Endometrial microvascular endothelial cells (primary cell): Measurements from ENCODE around the gene SRGAP2C. TPM values are rescaled to one million over a fixed set of nuclear protein-coding genes. Genes with fewer than 3 reads are reported as not detected.
"Not testable (repeated sequence)": the region's sequence is repeated elsewhere in the genome, so short reads cannot be mapped to it uniquely, and the experiment has no call there.

Source experiments
- in situ Hi-C: cut with HindIII; loops from 2 replicates; pipeline ENCODE4 v1.10.0; 2017; ENCODE audit warnings: low sequenced_read_pairs, low pct_unique_long_range_greater_than_20kb; ENCODE audit errors: inconsistent ontology term
- total RNA-seq: library from RNA; depleted of rRNA; stranded (reverse); fragments of >200 nt; gene quantifications from one replicate; pipeline ENCODE4 v1.2.3, GENCODE V29; 2015; ENCODE audit errors: inconsistent ontology term

SRGAP2C gene
- total RNA-seq, 1 donor from 2014 or later: 13.7 TPM

- in situ Hi-C loops: not testable (repeated sequence)
These were observed 175.8 kb downstream of the SRGAP2C start for GRCh38 chr1:121360531-121360930.

- in situ Hi-C loops: not testable (repeated sequence)
These were observed 176.9 kb downstream of the SRGAP2C start for GRCh38 chr1:121361451-121362233.

- in situ Hi-C loops: not testable (repeated sequence)
These were observed 177.6 kb downstream of the SRGAP2C start for GRCh38 chr1:121362234-121362883.

- in situ Hi-C loops: not testable (repeated sequence)
These were observed 180.5 kb downstream of the SRGAP2C start for GRCh38 chr1:121365316-121365715.

GRCh38 chr1:121365723-121366122, 180.9 kb downstream of the SRGAP2C start:
- in situ Hi-C loops: not testable (repeated sequence)

- in situ Hi-C loops: not testable (repeated sequence)
These were observed 181.4 kb downstream of the SRGAP2C start for GRCh38 chr1:121366171-121366570.

GRCh38 chr1:121368910-121369309, 184.1 kb downstream of the SRGAP2C start:
- in situ Hi-C loops: not testable (repeated sequence)

- in situ Hi-C loops: not testable (repeated sequence)
These were observed 185.2 kb downstream of the SRGAP2C start for GRCh38 chr1:121369959-121370358.

GRCh38 chr1:121374851-121375367, 190.1 kb downstream of the SRGAP2C start:
- in situ Hi-C loops: not testable (repeated sequence)

GRCh38 chr1:121376986-121377385, 192.2 kb downstream of the SRGAP2C start:
- in situ Hi-C loops: not testable (repeated sequence)

- in situ Hi-C loops: not testable (repeated sequence)
These were observed 194.0 kb downstream of the SRGAP2C start for GRCh38 chr1:121378757-121379156.

GRCh38 chr1:121384754-121385153, 200.0 kb downstream of the SRGAP2C start:
- in situ Hi-C loops: not testable (repeated sequence)

- in situ Hi-C loops: not testable (repeated sequence)
These were observed 200.4 kb downstream of the SRGAP2C start for GRCh38 chr1:121385162-121385561.

- in situ Hi-C loops: not testable (repeated sequence)
These were observed 201.0 kb downstream of the SRGAP2C start for GRCh38 chr1:121385563-121386288.

GRCh38 chr1:121386319-121386948, 201.7 kb downstream of the SRGAP2C start:
- in situ Hi-C loops: not testable (repeated sequence)

- in situ Hi-C loops: not testable (repeated sequence)
These were observed 205.3 kb downstream of the SRGAP2C start for GRCh38 chr1:121389895-121390560.

GRCh38 chr1:121392130-121392529, 207.4 kb downstream of the SRGAP2C start:
- in situ Hi-C loops: not testable (repeated sequence)

- in situ Hi-C loops: not testable (repeated sequence)
These were observed 211.0 kb downstream of the SRGAP2C start for GRCh38 chr1:121395718-121396201.
